H9 (cell line): ENCODE measurements around the gene PLA2G4D. TPM values are rescaled to one million over a fixed set of nuclear protein-coding genes. Genes with fewer than 3 reads are reported as not detected.

Source experiments
- DNase-seq: peaks from one replicate; pipeline ENCODE4 v3.0.0-alpha.2; 2017
- H2AFZ ChIP-seq: one replicate; pipeline ENCODE4 v1.6.1; 2013; ENCODE audit warnings: mild to moderate bottlenecking, low read length, control low read depth, moderate library complexity
- H2AK5ac ChIP-seq: 2 replicates; pipeline ENCODE4 v1.6.1; 2013; ENCODE audit warnings: low read length, control low read depth, mixed read lengths; ENCODE audit not compliant: insufficient read length
- H2BK120ac ChIP-seq: one replicate; pipeline ENCODE4 v1.6.1; 2013; ENCODE audit warnings: low read depth, mild to moderate bottlenecking, low read length, control low read depth, inconsistent platforms; ENCODE audit not compliant: poor library complexity, severe bottlenecking
- H2BK12ac ChIP-seq: 2 replicates; pipeline ENCODE4 v1.6.1; 2013; ENCODE audit warnings: low read length, control low read depth, mixed read lengths, low read depth; ENCODE audit not compliant: insufficient read length
- H2BK15ac ChIP-seq: 2 replicates; pipeline ENCODE4 v1.6.1; 2013; ENCODE audit warnings: low read depth, low read length, control low read depth
- H2BK20ac ChIP-seq: one replicate; pipeline ENCODE4 v1.6.1; 2013; ENCODE audit warnings: low read depth, mild to moderate bottlenecking, low read length, control low read depth, inconsistent platforms; ENCODE audit not compliant: poor library complexity, severe bottlenecking
- H2BK5ac ChIP-seq: 2 replicates; pipeline ENCODE4 v1.6.1; 2013; ENCODE audit warnings: low read length, control low read depth, mixed read lengths; ENCODE audit not compliant: insufficient read length
- H3K14ac ChIP-seq: 2 replicates; pipeline ENCODE4 v1.6.1; 2013; ENCODE audit warnings: low read length, control low read depth; ENCODE audit not compliant: insufficient read depth
- H3K18ac ChIP-seq: 2 replicates; pipeline ENCODE4 v1.6.1; 2013; ENCODE audit warnings: low read depth, mild to moderate bottlenecking, mixed read lengths, low read length, control low read depth; ENCODE audit not compliant: insufficient read length
- H3K23ac ChIP-seq: 2 replicates; pipeline ENCODE4 v1.6.1; 2013; ENCODE audit warnings: low read length, control low read depth, mixed read lengths, low read depth; ENCODE audit not compliant: insufficient read length
- H3K23me2 ChIP-seq: 2 replicates; pipeline ENCODE4 v1.6.1; 2013; ENCODE audit warnings: low read depth, mild to moderate bottlenecking, mixed read lengths, low read length, control low read depth; ENCODE audit not compliant: insufficient read length, poor library complexity, severe bottlenecking
- H3K27ac ChIP-seq: 2 replicates; pipeline ENCODE4 v1.5.1; 2013; ENCODE audit warnings: low read length, control low read depth, mixed read lengths, low read depth; ENCODE audit not compliant: insufficient read length
- H3K27me3 ChIP-seq: 2 replicates; pipeline ENCODE4 v1.6.1; 2013; ENCODE audit warnings: low read length, control low read depth, inconsistent platforms; ENCODE audit not compliant: insufficient read depth
- H3K4ac ChIP-seq: 2 replicates; pipeline ENCODE4 v1.6.1; 2013; ENCODE audit warnings: low read depth, mild to moderate bottlenecking, control low read depth, inconsistent platforms, low read length, moderate library complexity
- H3K4me1 ChIP-seq: 2 replicates; pipeline ENCODE4 v1.6.1; 2013; ENCODE audit warnings: low read length, control low read depth, inconsistent platforms; ENCODE audit not compliant: insufficient read depth
- H3K4me2 ChIP-seq: 2 replicates; pipeline ENCODE4 v1.6.1; 2013; ENCODE audit warnings: low read length, control low read depth, mixed read lengths; ENCODE audit not compliant: insufficient read length, insufficient read depth
- H3K56ac ChIP-seq: 2 replicates; pipeline ENCODE4 v1.6.1; 2013; ENCODE audit warnings: low read depth, mild to moderate bottlenecking, mixed read lengths, low read length, control low read depth; ENCODE audit not compliant: insufficient read length
- H3K79me1 ChIP-seq: 2 replicates; pipeline ENCODE4 v1.6.1; 2013; ENCODE audit warnings: low read depth, mild to moderate bottlenecking, moderate library complexity, low read length, control low read depth, inconsistent platforms; ENCODE audit not compliant: insufficient read depth, poor library complexity, severe bottlenecking
- H3K79me2 ChIP-seq: 2 replicates; pipeline ENCODE4 v1.6.1; 2013; ENCODE audit warnings: low read length, control low read depth, inconsistent platforms; ENCODE audit not compliant: insufficient read depth
- H3K9ac ChIP-seq: 2 replicates; pipeline ENCODE4 v1.6.1; 2013; ENCODE audit warnings: low read length, control low read depth, mixed read lengths; ENCODE audit not compliant: insufficient read length; ENCODE audit errors: extremely low read depth
- H3K9me3 ChIP-seq: one replicate; pipeline ENCODE4 v1.6.1; 2013; ENCODE audit warnings: low read depth, low read length, inconsistent platforms; ENCODE audit not compliant: control insufficient read depth
- H3T11ph ChIP-seq: one replicate; pipeline ENCODE4 v1.6.1; 2013; ENCODE audit warnings: mild to moderate bottlenecking, low read length, control low read depth, inconsistent platforms
- H4K20me1 ChIP-seq: one replicate; pipeline ENCODE4 v1.6.1; 2013; ENCODE audit not compliant: control insufficient read depth, insufficient read length, insufficient read depth
- H4K5ac ChIP-seq: 2 replicates; pipeline ENCODE4 v1.6.1; 2013; ENCODE audit warnings: low read depth, mild to moderate bottlenecking, mixed read lengths, low read length, control low read depth; ENCODE audit not compliant: insufficient read length
- H4K8ac ChIP-seq: replicated peaks from 2 replicates; pipeline ENCODE4 v1.6.1; 2013; ENCODE audit warnings: low read length, control low read depth, mixed read lengths, low read depth; ENCODE audit not compliant: insufficient read length
- H4K91ac ChIP-seq: 2 replicates; pipeline ENCODE4 v1.6.1; 2013; ENCODE audit warnings: low read depth, mild to moderate bottlenecking, moderate library complexity, mixed read lengths, low read length, control low read depth; ENCODE audit not compliant: insufficient read length
- H3K27ac Mint-ChIP-seq, 3 experiments: 2 replicates in 2 of 3; 3 replicates in 1 of 3; pipeline ENCODE4 v1.8.0; 2020 to 2021; ENCODE audit warnings: mixed read lengths in 3 of 3, mild to moderate bottlenecking in 1 of 3, moderate library complexity in 1 of 3
- H3K27me3 Mint-ChIP-seq: 2 replicates; pipeline ENCODE4 v1.8.0; 2021; ENCODE audit warnings: low read depth, mild to moderate bottlenecking, moderate library complexity, mixed read lengths
- H3K36me3 Mint-ChIP-seq, 3 experiments: 2 replicates in 2 of 3; 3 replicates in 1 of 3; pipeline ENCODE4 v1.8.0; 2020 to 2021; ENCODE audit warnings: low read depth in 3 of 3, mixed read lengths in 3 of 3; ENCODE audit not compliant: insufficient read depth in 1 of 3
- H3K4me1 Mint-ChIP-seq, 2 experiments: 2 replicates each; pipeline ENCODE4 v1.8.0; 2020; ENCODE audit warnings: mixed read lengths in 2 of 2
- H3K4me3 Mint-ChIP-seq, 2 experiments: 2 replicates in 1 of 2; 3 replicates in 1 of 2; pipeline ENCODE4 v1.8.0; 2020 to 2021; ENCODE audit warnings: mild to moderate bottlenecking in 2 of 2, mixed read lengths in 2 of 2, moderate library complexity in 1 of 2
- H3K9me3 Mint-ChIP-seq, 2 experiments: 2 replicates in 1 of 2; 3 replicates in 1 of 2; pipeline ENCODE4 v1.8.0; 2020; ENCODE audit warnings: mild to moderate bottlenecking in 2 of 2, mixed read lengths in 2 of 2, moderate library complexity in 1 of 2
- WGBS: extraction: QIAGEN DNeasy Blood & Tissue Kit; methylation state at CpG from one replicate; pipeline ENCODE4 v1.1.7; 2013; ENCODE audit warnings: missing lambda C conversion rate, low lambda C conversion rate, mixed read lengths; ENCODE audit not compliant: insufficient read length; ENCODE audit errors: extremely low coverage; 5-methylcytosine and 5-hydroxymethylcytosine counted together
- total RNA-seq: library from RNA; stranded (reverse); gene quantifications from 2 replicates; pipeline ENCODE4 v1.2.1, GENCODE V29; 2021
- TF ChIP-seq, protein P1 (sequence below): fragments of 200-600 bp; sonication (generic); conservative IDR thresholded peaks from 3 replicates; pipeline ENCODE4 v1.8.0; 2021; ENCODE audit warnings: antibody characterized with exemption, mild to moderate bottlenecking

The PLA2G4D gene
- total RNA-seq, 1 experiment from 2014 or later, result 0.33 TPM

DNA sequence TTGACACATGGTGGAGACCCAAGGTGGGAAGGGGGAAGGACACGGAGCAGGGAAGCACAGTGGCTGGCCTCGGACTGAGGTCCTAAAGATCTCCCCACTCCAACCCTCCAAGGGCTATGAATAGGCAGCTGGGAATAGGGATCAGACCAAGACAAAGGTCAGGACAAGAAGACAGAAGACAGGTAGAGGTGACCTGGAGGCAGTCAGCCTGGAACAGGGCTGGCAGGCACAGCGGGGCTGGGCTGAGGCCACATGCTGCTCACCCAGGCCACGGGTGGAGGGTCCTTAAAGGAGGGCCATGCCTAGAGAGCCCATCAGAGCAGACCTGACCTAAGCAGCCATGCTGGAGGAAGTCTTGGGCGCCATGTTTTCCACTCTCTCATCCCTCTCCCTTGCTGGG, 2.7 kb upstream of the PLA2G4D start:
- no peaks in the 10 kb centered on the region; a peak in 1 of 7 replicates for H3K36me3 Mint-ChIP-seq
- Histone ChIP-seq H2AK5ac (no peak overlapping the region), H2BK12ac (no peak overlapping the region), H3K27me3 (no peaks in the 10 kb centered on the region), H2AFZ (no peak overlapping the region), H3K9ac (no peak overlapping the region), H3K27ac (no peak overlapping the region), H4K8ac (no peak overlapping the region), H2BK20ac (no peak overlapping the region), H3K9me3 (no peaks in the 10 kb centered on the region), H3K23ac (no peak overlapping the region), H2BK15ac (no peak overlapping the region), H2BK5ac (no peak overlapping the region), H3K79me1 (no peaks in the 10 kb centered on the region), H3T11ph (no peak overlapping the region), H4K91ac (no peak overlapping the region), H3K4me1 (no peaks in the 10 kb centered on the region), H3K23me2 (no peaks in the 10 kb centered on the region), H2BK120ac (no peak overlapping the region), H3K18ac (no peak overlapping the region), H3K4ac (no peak overlapping the region), H4K5ac (no peak overlapping the region), H3K56ac (no peak overlapping the region), H4K20me1 (no peaks in the 10 kb centered on the region), H3K14ac (no peak overlapping the region), H3K79me2 (no peaks in the 10 kb centered on the region), H3K4me2 (no peak overlapping the region)
- WGBS, result no CpG with 5 or more reads among the region's 5 CpGs
- no peak for DNase-seq
- peak overlapping the region in 1 of 3 experiments; percentile 18; a peak in 1 of 7 replicates for H3K27ac Mint-ChIP-seq
- H3K4me3 Mint-ChIP-seq, result no peak overlapping the region
- H3K27me3 Mint-ChIP-seq, result no peaks in the 10 kb centered on the region
- no peaks in the 10 kb centered on the region for H3K9me3 Mint-ChIP-seq
- H3K4me1 Mint-ChIP-seq, result peaks cover 7% of the 10 kb centered on the region in 2 experiments
- TF ChIP-seq, protein P1, sequence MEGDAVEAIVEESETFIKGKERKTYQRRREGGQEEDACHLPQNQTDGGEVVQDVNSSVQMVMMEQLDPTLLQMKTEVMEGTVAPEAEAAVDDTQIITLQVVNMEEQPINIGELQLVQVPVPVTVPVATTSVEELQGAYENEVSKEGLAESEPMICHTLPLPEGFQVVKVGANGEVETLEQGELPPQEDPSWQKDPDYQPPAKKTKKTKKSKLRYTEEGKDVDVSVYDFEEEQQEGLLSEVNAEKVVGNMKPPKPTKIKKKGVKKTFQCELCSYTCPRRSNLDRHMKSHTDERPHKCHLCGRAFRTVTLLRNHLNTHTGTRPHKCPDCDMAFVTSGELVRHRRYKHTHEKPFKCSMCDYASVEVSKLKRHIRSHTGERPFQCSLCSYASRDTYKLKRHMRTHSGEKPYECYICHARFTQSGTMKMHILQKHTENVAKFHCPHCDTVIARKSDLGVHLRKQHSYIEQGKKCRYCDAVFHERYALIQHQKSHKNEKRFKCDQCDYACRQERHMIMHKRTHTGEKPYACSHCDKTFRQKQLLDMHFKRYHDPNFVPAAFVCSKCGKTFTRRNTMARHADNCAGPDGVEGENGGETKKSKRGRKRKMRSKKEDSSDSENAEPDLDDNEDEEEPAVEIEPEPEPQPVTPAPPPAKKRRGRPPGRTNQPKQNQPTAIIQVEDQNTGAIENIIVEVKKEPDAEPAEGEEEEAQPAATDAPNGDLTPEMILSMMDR, result no peak
